SU-DHL-6 (cell line): ENCODE measurements around the gene LRIG1.

Source experiments
- H2AFZ ChIP-seq: fragments of 200-600 bp; sonication (generic); 2 replicates; pipeline ENCODE4 v1.6.1; 2014; ENCODE audit warnings: low read depth, mild to moderate bottlenecking, moderate library complexity, mixed read lengths, antibody characterized with exemption, low read length; ENCODE audit not compliant: severe bottlenecking
- H3F3A ChIP-seq: fragments of 200-600 bp; shearing (Covaris generic); 2 replicates; pipeline ENCODE4 v1.6.0; 2016; ENCODE audit warnings: antibody characterized with exemption, mild to moderate bottlenecking; ENCODE audit not compliant: insufficient read depth
- H3K27ac ChIP-seq: fragments of 200-600 bp; sonication (generic); 2 replicates; pipeline ENCODE4 v1.5.1; 2016; ENCODE audit warnings: low read depth, mild to moderate bottlenecking, low read length, moderate library complexity, mixed read lengths
- H3K27me3 ChIP-seq: fragments of 200-600 bp; sonication (generic), shearing (Covaris generic); 2 replicates; pipeline ENCODE4 v1.6.0; 2014; ENCODE audit warnings: mild to moderate bottlenecking, low read length
- H3K36me3 ChIP-seq: fragments of 200-600 bp; sonication (generic); 2 replicates; pipeline ENCODE4 v1.6.1; 2014; ENCODE audit warnings: mild to moderate bottlenecking, low read length, mixed read lengths
- H3K4me2 ChIP-seq: fragments of 300-600, 200-600 bp; shearing (Covaris generic), sonication (generic); 2 replicates; pipeline ENCODE4 v1.6.0; 2014; ENCODE audit warnings: low read length, low read depth, mild to moderate bottlenecking; ENCODE audit not compliant: poor library complexity, severe bottlenecking
- H3K4me3 ChIP-seq: fragments of 200-600 bp; sonication (generic); 2 replicates; pipeline ENCODE4 v1.5.1; 2014; ENCODE audit warnings: antibody characterized with exemption, low read length, mild to moderate bottlenecking, mixed read lengths; ENCODE audit not compliant: insufficient read depth, poor library complexity, severe bottlenecking
- H3K79me2 ChIP-seq: fragments of 200-600 bp; sonication (generic); 2 replicates; pipeline ENCODE4 v1.6.1; 2014; ENCODE audit warnings: mild to moderate bottlenecking, low read length, moderate library complexity; ENCODE audit not compliant: insufficient read depth
- H3K9ac ChIP-seq: fragments of 200-600 bp; sonication (generic); 2 replicates; pipeline ENCODE4 v1.7.0; 2014; ENCODE audit warnings: mild to moderate bottlenecking, low read length
- H3K9me2 ChIP-seq: fragments of 200-600 bp; sonication (generic); replicated peaks from 2 replicates; pipeline ENCODE4 v1.6.1; 2014; ENCODE audit warnings: low read length; ENCODE audit not compliant: insufficient read depth
- H3K9me3 ChIP-seq: fragments of 200-600 bp; sonication (generic); 2 replicates; pipeline ENCODE4 v1.6.1; 2014; ENCODE audit warnings: low read length, mixed read lengths; ENCODE audit not compliant: insufficient read depth
- H4K20me1 ChIP-seq: fragments of 200-600 bp; sonication (generic); 2 replicates; pipeline ENCODE4 v1.6.1; 2014; ENCODE audit warnings: low read depth, mild to moderate bottlenecking, antibody characterized with exemption, low read length, moderate library complexity, mixed read lengths
- EZH2phosphoT487 ChIP-seq: fragments of 200-600 bp; sonication (generic), shearing (Covaris generic); conservative IDR thresholded peaks from 2 replicates; pipeline ENCODE4 v1.6.1; 2018; ENCODE audit warnings: mild to moderate bottlenecking, antibody characterized with exemption, low read length, moderate library complexity, mixed read lengths
- TF ChIP-seq, protein P1 (sequence below): fragments of 200-600 bp; sonication (generic); IDR thresholded peaks from one replicate; pipeline ENCODE4 v1.5.1; 2017; ENCODE audit warnings: antibody characterized with exemption, mild to moderate bottlenecking, low read length, moderate library complexity; ENCODE audit not compliant: insufficient read depth, poor library complexity, severe bottlenecking

The LRIG1 gene

DNA sequence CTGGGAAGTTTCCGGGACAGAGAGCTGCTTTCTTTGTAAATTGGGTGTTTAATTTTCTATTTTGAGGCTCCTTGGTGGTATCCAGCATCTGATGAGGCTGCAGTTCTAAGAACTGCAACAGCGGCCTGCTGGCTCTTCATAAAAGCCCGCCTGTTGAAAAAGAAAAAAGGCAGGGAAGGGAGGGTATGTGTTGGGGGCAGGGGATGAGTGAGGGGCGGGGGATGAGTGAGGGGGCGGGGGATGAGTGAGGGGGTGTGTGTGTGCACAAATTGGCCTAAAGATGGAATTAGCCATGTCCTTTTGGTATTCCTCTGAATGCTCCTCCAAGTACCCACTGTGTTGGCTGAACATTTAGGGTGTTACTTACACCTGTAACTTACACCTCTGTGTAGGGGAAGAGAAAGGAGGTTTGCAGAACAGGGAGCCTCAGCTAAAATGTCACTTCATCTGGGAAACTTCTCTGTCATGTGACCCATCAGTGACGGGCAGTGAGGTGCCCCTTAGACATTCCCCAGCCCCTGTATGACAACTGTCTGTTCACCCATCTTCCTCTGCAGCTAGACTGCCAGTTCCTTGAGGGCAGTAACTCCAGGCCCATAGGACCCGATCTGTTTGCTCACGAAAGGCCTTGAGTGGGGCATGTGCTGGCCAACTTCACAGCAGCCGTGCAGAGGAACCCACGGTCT lies 57.6 kb downstream of the LRIG1 start:
- no peak overlapping the region for H3K4me3 ChIP-seq
- no peaks in the 10 kb centered on the region for H3K79me2 ChIP-seq
- H3K4me2 ChIP-seq, result no peak overlapping the region
- no peak for TF ChIP-seq EZH2phosphoT487
- TF ChIP-seq, protein P1, sequence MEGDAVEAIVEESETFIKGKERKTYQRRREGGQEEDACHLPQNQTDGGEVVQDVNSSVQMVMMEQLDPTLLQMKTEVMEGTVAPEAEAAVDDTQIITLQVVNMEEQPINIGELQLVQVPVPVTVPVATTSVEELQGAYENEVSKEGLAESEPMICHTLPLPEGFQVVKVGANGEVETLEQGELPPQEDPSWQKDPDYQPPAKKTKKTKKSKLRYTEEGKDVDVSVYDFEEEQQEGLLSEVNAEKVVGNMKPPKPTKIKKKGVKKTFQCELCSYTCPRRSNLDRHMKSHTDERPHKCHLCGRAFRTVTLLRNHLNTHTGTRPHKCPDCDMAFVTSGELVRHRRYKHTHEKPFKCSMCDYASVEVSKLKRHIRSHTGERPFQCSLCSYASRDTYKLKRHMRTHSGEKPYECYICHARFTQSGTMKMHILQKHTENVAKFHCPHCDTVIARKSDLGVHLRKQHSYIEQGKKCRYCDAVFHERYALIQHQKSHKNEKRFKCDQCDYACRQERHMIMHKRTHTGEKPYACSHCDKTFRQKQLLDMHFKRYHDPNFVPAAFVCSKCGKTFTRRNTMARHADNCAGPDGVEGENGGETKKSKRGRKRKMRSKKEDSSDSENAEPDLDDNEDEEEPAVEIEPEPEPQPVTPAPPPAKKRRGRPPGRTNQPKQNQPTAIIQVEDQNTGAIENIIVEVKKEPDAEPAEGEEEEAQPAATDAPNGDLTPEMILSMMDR, result no peak
- no peaks in the 10 kb centered on the region for H3K9me3 ChIP-seq
- no peaks in the 10 kb centered on the region for H3K36me3 ChIP-seq
- H3K9ac ChIP-seq, result no peak overlapping the region
- H2AFZ ChIP-seq, result no peak overlapping the region
- H3K27me3 ChIP-seq, result no peaks in the 10 kb centered on the region
- no peak overlapping the region for H3K27ac ChIP-seq
- H3F3A ChIP-seq, result no peaks in the 10 kb centered on the region
- no peaks in the 10 kb centered on the region for H4K20me1 ChIP-seq
- no peaks in the 10 kb centered on the region for H3K9me2 ChIP-seq

GRCh38 chr3:66442254-66443117 lies 58.3 kb downstream of the LRIG1 start:
- Histone ChIP-seq H3K36me3 (no peaks in the 10 kb centered on the region), H2AFZ (no peak overlapping the region), H3K27ac (no peak overlapping the region), H3K9me3 (no peaks in the 10 kb centered on the region), H3K27me3 (no peaks in the 10 kb centered on the region), H3K79me2 (no peaks in the 10 kb centered on the region), H4K20me1 (no peaks in the 10 kb centered on the region), H3K9ac (no peak overlapping the region), H3K9me2 (no peaks in the 10 kb centered on the region), H3K4me2 (no peak overlapping the region), H3F3A (no peaks in the 10 kb centered on the region), H3K4me3 (no peak overlapping the region)
- TF ChIP-seq EZH2phosphoT487, result no peak
- TF ChIP-seq, protein P1, result no peak

DNA sequence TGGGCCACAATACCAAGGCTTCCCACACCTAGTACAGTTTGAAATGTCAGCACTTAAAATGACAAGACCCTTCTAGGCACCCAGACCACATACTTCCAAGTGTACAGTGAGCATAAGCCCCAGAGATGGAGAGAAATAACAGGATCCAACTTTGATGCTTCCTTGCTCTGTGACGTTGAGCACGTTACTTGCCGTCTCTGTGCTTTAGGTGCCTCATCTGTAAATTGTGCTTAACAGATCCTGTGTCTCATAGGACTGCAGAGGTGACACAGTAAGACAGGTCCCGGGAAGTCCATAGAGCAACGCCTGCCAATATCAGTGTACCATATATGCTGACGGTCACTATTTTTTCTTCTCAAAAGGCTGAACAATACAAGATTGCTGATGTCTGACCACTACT lies 59.1 kb downstream of the LRIG1 start:
- Histone ChIP-seq H2AFZ (no peak overlapping the region), H3K9me2 (no peaks in the 10 kb centered on the region), H3K79me2 (no peaks in the 10 kb centered on the region), H3F3A (no peaks in the 10 kb centered on the region), H3K9ac (no peak overlapping the region), H3K36me3 (no peaks in the 10 kb centered on the region), H3K27me3 (no peaks in the 10 kb centered on the region), H3K27ac (no peak overlapping the region), H4K20me1 (no peaks in the 10 kb centered on the region), H3K4me3 (no peak overlapping the region), H3K9me3 (no peaks in the 10 kb centered on the region), H3K4me2 (no peak overlapping the region)
- TF ChIP-seq, protein P1, result no peak
- no peak for TF ChIP-seq EZH2phosphoT487
